Activated naive CD4-positive, alpha-beta T cell treated with anti-CD3 and anti-CD28 coated beads, Interleukin-2, amount 10 ng/mL, durations not matched to agents 5 hours and 36 hours (primary cell): Measurements from ENCODE around the gene C11orf97. TPM values are rescaled to one million over a fixed set of nuclear protein-coding genes. Genes with fewer than 3 reads are reported as not detected.

Source experiments
- microRNA-seq: library from miRNA; unstranded; fragments of <30 nt; microRNA quantifications from one replicate; pipeline ENCODE4 v1.2.0, GENCODE V29; 2022; ENCODE audit warnings: borderline microRNAs expressed, borderline replicate concordance
- total RNA-seq, 2 experiments: library from RNA; stranded (reverse); gene quantifications; one replicate each; pipeline ENCODE4 v1.2.3, GENCODE V29; 2021

The C11orf97 gene, protein sequence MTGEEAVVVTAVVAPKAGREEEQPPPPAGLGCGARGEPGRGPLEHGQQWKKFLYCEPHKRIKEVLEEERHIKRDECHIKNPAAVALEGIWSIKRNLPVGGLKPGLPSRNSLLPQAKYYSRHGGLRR
- not detected for total RNA-seq

GRCh38 chr11:94511932-94512781 lies at the start of gene C11orf97:
C11orf97 (plus strand) TSS chr11:94512461; CDS start chr11:94512529, 68 bp downstream.

DNA sequence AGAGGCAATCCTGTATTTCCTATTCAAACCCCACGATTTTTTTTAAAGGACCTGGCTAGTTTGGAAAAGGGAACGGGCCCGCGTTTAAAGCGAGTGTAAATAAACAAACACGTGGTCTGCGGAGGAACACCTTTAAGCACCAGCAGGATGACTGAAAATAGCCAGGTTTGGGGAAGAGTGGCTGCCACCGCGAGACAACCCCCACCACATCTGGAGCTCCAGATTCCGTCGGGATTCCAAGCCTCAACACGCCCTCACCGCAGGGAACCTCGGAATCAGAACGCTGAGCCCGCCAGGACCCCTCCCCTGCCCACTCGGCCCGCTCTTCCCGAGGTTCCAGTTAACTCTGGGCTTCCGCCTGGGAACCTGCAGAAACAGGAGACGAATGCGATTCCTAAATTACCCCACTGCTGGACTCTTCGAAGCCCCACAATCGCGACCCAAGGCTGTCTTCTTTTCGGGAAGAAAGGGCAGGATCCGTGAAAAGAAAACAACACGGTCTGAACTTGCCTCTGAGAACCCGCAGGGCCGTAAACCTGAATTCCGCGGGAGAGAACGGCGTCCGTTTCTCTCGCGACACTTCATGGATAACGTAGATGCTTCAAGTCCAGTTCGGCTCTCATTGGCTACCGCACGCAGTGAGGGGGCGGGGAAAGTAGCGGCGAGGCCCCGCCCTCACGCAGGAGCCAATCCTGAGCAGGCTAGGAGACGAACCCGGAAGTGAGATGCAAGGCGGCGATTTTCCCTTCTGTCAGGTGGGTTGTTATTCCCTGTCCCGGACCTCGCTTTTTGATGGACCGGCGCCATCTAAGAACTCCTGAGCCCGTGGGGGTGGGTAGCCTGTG lies 18.8 kb upstream of the C11orf97 start, which contains the start of the genes ANKRD49 and MRE11:
TSS of gene ANKRD49 (plus strand) at position 704 of the 845 bp plus-strand sequence. CDS start 2,710 bp downstream, outside the sequence.
TSS of gene MRE11 (minus strand) at position 564 of the 845 bp plus-strand sequence. CDS start 1,043 bp downstream, outside the sequence.

GRCh38 chr11:94543695-94544645 lies 31.7 kb downstream of the C11orf97 start, which contains the start of gene FUT4:
FUT4 (plus strand) TSS chr11:94543921; CDS start chr11:94544134, 213 bp downstream.

GRCh38 chr11:94567181-94567670 lies 55.0 kb downstream of the C11orf97 start, which contains the start of gene PIWIL4:
PIWIL4 (plus strand) TSS chr11:94567368; CDS start chr11:94567519, 151 bp downstream.

Small RNAs within 50 kb of the gene (microRNA-seq; reads per million reads assigned to microRNA genes)
- 8.8 reads per million, percentile 40 among the genes with 10 or more reads in this experiment for gene MIR548L

Other genes starting within 250 kb of the C11orf97 start
- not detected for gene IZUMO1R, start 207.9 kb upstream of the C11orf97 start, total RNA-seq
- gene GPR83, start 111.0 kb upstream of the C11orf97 start, total RNA-seq: under 1 TPM in 1 of 2 experiments, not detected in 1; 0.05 TPM
- gene MRE11, start 18.6 kb upstream of the C11orf97 start, total RNA-seq: 10 to 100 TPM; 30.2 to 30.8 TPM
- gene ANKRD49, start 18.5 kb upstream of the C11orf97 start, total RNA-seq: 10 to 100 TPM; 25.5 to 28.4 TPM
- 1 to 10 TPM; 6.1 to 6.5 TPM for gene FUT4, start 31.5 kb downstream of the C11orf97 start, total RNA-seq
- under 1 TPM; 0.70 to 0.76 TPM for gene PIWIL4, start 54.9 kb downstream of the C11orf97 start, total RNA-seq